Omental fat pad (tissue), 4 donors: ENCODE measurements around the gene PDE10A. TPM values are rescaled to one million over a fixed set of nuclear protein-coding genes. Genes with fewer than 3 reads are reported as not detected.

Experiments
- ATAC-seq: fragments of 150-250 bp; one replicate; pipeline ENCODE4 v1.9.1; 2016; ENCODE audit warnings: mild to moderate bottlenecking, moderate library complexity; ENCODE audit not compliant: low FRiP score
- DNase-seq: peaks from one replicate; pipeline ENCODE4 v3.0.0-alpha.2; 2019; ENCODE audit warnings: low spot score
- CTCF ChIP-seq, 3 donors: fragments of 450-650 bp; IDR thresholded peaks; one replicate each; pipeline ENCODE4 v1.5.1; 2016 to 2017; ENCODE audit warnings: antibody characterized with exemption in 3 of 3, mild to moderate bottlenecking in 3 of 3, moderate library complexity in 2 of 3
- total RNA-seq, 4 donors: library from RNA; depleted of rRNA; stranded (reverse); fragments of >200 nt; gene quantifications; one replicate each; pipeline ENCODE4 v1.1.0, GENCODE V29; 2016

PDE10A gene
- total RNA-seq, 4 donors from 2014 or later, result 9.1 to 75.3 (median 15.6) TPM

GRCh38 chr6:165649166-165650137, 13.6 kb downstream of the PDE10A start:
- ATAC-seq (no peak), DNase-seq (no peak)
- no peak for TF ChIP-seq CTCF (IDR thresholded peaks at IDR 0.05)

- TF ChIP-seq CTCF (IDR thresholded peaks at IDR 0.05), result no peak
- DNase-seq (no peak), ATAC-seq (no peak)
Observed at GRCh38 chr6:165647041-165647440, 16.0 kb downstream of the PDE10A start.

DNA sequence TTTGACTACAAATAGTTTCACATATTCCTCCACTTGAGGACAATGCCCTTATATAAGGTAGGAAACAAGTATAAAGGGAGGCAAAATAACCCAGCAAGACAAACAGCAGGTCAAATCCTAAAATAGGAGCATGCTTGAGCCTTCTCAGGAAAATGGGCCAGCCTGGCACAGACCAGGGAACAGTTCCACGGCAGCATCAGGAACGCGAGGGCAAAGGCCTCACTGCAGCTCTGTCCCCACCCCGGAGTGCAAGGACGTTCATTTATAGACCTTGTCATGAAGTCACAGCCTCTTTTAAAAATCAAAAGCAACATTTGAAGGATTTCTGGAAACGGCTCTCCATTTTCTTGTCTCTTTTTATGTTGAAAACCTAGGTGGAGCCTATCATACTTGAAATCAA, 17.1 kb downstream of the PDE10A start:
- DNase-seq (no peak), ATAC-seq (no peak)
- TF ChIP-seq CTCF (IDR thresholded peaks at IDR 0.05), result no peak

GRCh38 chr6:165644586-165645266, 18.3 kb downstream of the PDE10A start:
- DNase-seq (no peak), ATAC-seq (no peak)
- TF ChIP-seq CTCF (IDR thresholded peaks at IDR 0.05), result no peak

DNA sequence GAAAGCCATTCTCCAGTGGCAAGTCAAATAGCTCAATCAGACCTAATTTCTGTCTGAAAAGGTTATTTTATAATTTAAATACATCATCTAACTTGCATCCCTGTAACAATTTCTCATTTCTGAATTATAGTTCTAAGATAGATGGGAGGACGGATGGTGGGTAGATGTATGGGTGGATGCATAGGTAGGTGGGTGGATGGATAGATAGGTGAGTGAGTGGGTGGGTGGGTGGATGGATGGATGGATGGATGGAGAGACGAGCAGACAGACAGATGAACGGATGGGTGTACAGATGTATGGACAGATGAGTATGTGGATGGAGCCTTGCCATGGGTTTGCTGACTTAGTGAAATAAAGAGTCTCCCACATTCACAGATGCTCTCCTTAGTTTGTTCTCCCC, 20.0 kb downstream of the PDE10A start:
- DNase-seq (no peak), ATAC-seq (no peak)
- no peak for TF ChIP-seq CTCF (IDR thresholded peaks at IDR 0.05)

- DNase-seq (no peak), ATAC-seq (no peak)
- TF ChIP-seq CTCF (IDR thresholded peaks at IDR 0.05), result no peak
Observed at GRCh38 chr6:165641672-165642156, 21.3 kb downstream of the PDE10A start.
